22Rv1 (cell line): ENCODE results near the gene VENTX.

Source experiments
- CTCF ChIP-seq: fragments of 450-650 bp; IDR thresholded peaks from 2 replicates; pipeline ENCODE4 v1.5.1; 2017; ENCODE audit warnings: mild to moderate bottlenecking
- ZFX ChIP-seq: fragments of 450-650 bp; IDR thresholded peaks from 2 replicates; pipeline ENCODE4 v1.6.1; 2017; ENCODE audit warnings: antibody characterized with exemption, borderline replicate concordance

GRCh38 chr10:133219782-133220181, 17.9 kb upstream of the VENTX start:
- TF ChIP-seq ZFX (no peak), CTCF (no peak)
